HEK293 (cell line): ENCODE measurements around the gene PRCC.

Experiments used
- KLF7 ChIP-seq: fragments of 450-650 bp; formaldehyde crosslinking; IDR thresholded peaks from 2 replicates; pipeline ENCODE4 v1.5.1; 2016; ENCODE audit warnings: missing biosample characterization, missing genetic modification characterization, borderline replicate concordance
- KLF8 ChIP-seq: fragments of 450-650 bp; formaldehyde crosslinking; IDR thresholded peaks from 2 replicates; pipeline ENCODE4 v1.5.1; 2016; ENCODE audit warnings: missing biosample characterization, missing genetic modification characterization
- KLF9 ChIP-seq: fragments of 450-650 bp; formaldehyde crosslinking; IDR thresholded peaks from 2 replicates; pipeline ENCODE4 v1.5.1; 2016; ENCODE audit warnings: missing biosample characterization, missing genetic modification characterization, low read depth
- OVOL3 ChIP-seq: fragments of 450-650 bp; formaldehyde crosslinking; IDR thresholded peaks from 2 replicates; pipeline ENCODE4 v1.5.1; 2016; ENCODE audit warnings: missing biosample characterization, missing genetic modification characterization
- PRDM4 ChIP-seq: fragments of 450-650 bp; formaldehyde crosslinking; IDR thresholded peaks from 2 replicates; pipeline ENCODE4 v1.5.1; 2017; ENCODE audit warnings: missing biosample characterization, missing genetic modification characterization
- PRDM6 ChIP-seq: fragments of 450-650 bp; formaldehyde crosslinking; IDR thresholded peaks from 2 replicates; pipeline ENCODE4 v1.5.1; 2017; ENCODE audit warnings: missing biosample characterization, missing genetic modification characterization
- REST ChIP-seq: fragments of 450-650 bp; formaldehyde crosslinking; IDR thresholded peaks from 2 replicates; pipeline ENCODE4 v1.5.1; 2016; ENCODE audit warnings: missing biosample characterization, missing genetic modification characterization
- YY1 ChIP-seq: fragments of 450-650 bp; formaldehyde crosslinking; IDR thresholded peaks from 2 replicates; pipeline ENCODE4 v1.5.1; 2018; ENCODE audit warnings: missing biosample characterization, missing genetic modification characterization
- ZFHX2 ChIP-seq: fragments of 450-650 bp; formaldehyde crosslinking; conservative IDR thresholded peaks from 2 replicates; pipeline ENCODE4 v1.5.1; 2016; ENCODE audit warnings: missing biosample characterization, missing genetic modification characterization
- ZNF112 ChIP-seq: fragments of 450-650 bp; formaldehyde crosslinking; IDR thresholded peaks from 2 replicates; pipeline ENCODE4 v1.5.0; 2017; ENCODE audit warnings: missing biosample characterization, missing genetic modification characterization
- ZNF24 ChIP-seq: fragments of 450-650 bp; formaldehyde crosslinking; IDR thresholded peaks from 2 replicates; pipeline ENCODE4 v1.5.1; 2016; ENCODE audit warnings: missing biosample characterization, missing genetic modification characterization
- ZNF292 ChIP-seq: fragments of 450-650 bp; formaldehyde crosslinking; IDR thresholded peaks from 2 replicates; pipeline ENCODE4 v1.5.1; 2016; ENCODE audit warnings: low read depth, missing biosample characterization, missing genetic modification characterization, borderline replicate concordance
- ZNF302 ChIP-seq: fragments of 450-650 bp; formaldehyde crosslinking; IDR thresholded peaks from 2 replicates; pipeline ENCODE4 v1.5.1; 2016; ENCODE audit warnings: missing biosample characterization, missing genetic modification characterization, low read depth
- ZNF311 ChIP-seq: fragments of 450-650 bp; formaldehyde crosslinking; IDR thresholded peaks from 2 replicates; pipeline ENCODE4 v1.5.1; 2017; ENCODE audit warnings: missing biosample characterization, missing genetic modification characterization, borderline replicate concordance
- ZNF335 ChIP-seq: fragments of 450-650 bp; formaldehyde crosslinking; conservative IDR thresholded peaks from 2 replicates; pipeline ENCODE4 v1.5.1; 2016; ENCODE audit warnings: missing biosample characterization, missing genetic modification characterization
- ZNF398 ChIP-seq: fragments of 450-650 bp; formaldehyde crosslinking; IDR thresholded peaks from 2 replicates; pipeline ENCODE4 v1.5.1; 2017; ENCODE audit warnings: missing biosample characterization, missing genetic modification characterization
- ZNF549 ChIP-seq: fragments of 450-650 bp; IDR thresholded peaks from 2 replicates; pipeline ENCODE4 v1.5.1; 2018; ENCODE audit warnings: missing biosample characterization, missing genetic modification characterization, mild to moderate bottlenecking, inconsistent platforms, moderate library complexity
- ZNF629 ChIP-seq: fragments of 450-650 bp; formaldehyde crosslinking; IDR thresholded peaks from 2 replicates; pipeline ENCODE4 v1.5.1; 2017; ENCODE audit warnings: missing biosample characterization, missing genetic modification characterization
- ZNF707 ChIP-seq: fragments of 450-650 bp; formaldehyde crosslinking; IDR thresholded peaks from 2 replicates; pipeline ENCODE4 v1.5.1; 2016; ENCODE audit warnings: missing biosample characterization, missing genetic modification characterization
- ZNF747 ChIP-seq: fragments of 450-650 bp; formaldehyde crosslinking; IDR thresholded peaks from 2 replicates; pipeline ENCODE4 v1.5.1; 2016; ENCODE audit warnings: missing biosample characterization, missing genetic modification characterization
- ZNF776 ChIP-seq: fragments of 450-650 bp; formaldehyde crosslinking; IDR thresholded peaks from 2 replicates; pipeline ENCODE4 v1.5.0; 2017; ENCODE audit warnings: missing biosample characterization, missing genetic modification characterization, borderline replicate concordance
- ZSCAN16 ChIP-seq: fragments of 450-650 bp; formaldehyde crosslinking; IDR thresholded peaks from 2 replicates; pipeline ENCODE4 v1.5.1; 2016; ENCODE audit warnings: missing biosample characterization, missing genetic modification characterization
- ZSCAN4 ChIP-seq: fragments of 450-650 bp; formaldehyde crosslinking; IDR thresholded peaks from 2 replicates; pipeline ENCODE4 v1.5.1; 2017; ENCODE audit warnings: missing biosample characterization, missing genetic modification characterization
- ZXDB ChIP-seq: fragments of 450-650 bp; formaldehyde crosslinking; IDR thresholded peaks from 2 replicates; pipeline ENCODE4 v1.5.1; 2016; ENCODE audit warnings: missing biosample characterization, missing genetic modification characterization
- TF ChIP-seq, protein P1 (sequence below): fragments of 450-650 bp; formaldehyde crosslinking; IDR thresholded peaks from 2 replicates; pipeline ENCODE4 v1.5.1; 2016; ENCODE audit warnings: missing biosample characterization, missing genetic modification characterization

The PRCC gene

DNA sequence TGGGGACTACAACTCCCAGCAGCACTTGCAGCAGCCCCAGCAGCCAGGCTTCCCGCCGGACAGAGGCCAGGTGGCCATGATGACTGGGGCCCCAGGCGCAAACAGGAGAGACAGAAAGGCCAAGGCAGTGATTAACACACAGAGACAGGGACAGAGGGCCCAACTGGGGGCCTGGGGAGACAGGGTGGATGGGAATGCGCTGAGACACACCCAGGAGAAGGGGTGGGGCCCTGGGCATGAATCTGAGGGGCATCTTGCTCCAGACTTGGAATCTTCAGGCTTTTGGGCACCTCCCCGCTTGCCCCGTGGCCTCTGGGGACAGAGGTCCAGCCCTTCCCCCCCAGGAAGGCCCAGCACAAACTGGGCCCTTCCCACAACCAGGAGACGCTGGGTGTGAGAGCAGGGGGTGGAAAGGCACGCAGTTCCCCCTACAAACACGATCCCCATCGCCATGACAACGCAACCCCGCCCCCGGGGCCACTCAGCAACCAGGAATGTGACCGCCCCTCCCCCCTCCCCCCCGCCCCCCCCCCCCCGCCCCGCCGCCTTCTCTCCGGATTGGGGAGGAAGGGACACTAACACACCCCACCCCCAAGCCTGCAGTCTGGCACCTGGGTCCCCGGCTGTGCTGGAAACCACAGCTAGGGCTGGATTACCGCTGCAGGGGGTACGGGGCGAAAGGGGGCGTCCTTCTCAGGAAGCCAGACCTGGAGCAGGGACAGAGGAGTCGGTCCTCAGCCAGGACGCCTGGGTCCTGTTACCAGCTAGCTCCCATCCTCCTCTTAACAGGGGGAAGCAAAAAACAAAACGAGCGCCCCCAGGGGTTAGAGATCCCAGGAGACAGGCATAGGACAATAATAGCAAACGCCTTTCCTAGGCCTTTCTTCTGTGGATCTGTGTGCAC is 20.4 kb upstream of the PRCC start (continued):
- peak; percentile 39 for TF ChIP-seq ZXDB (tag by site-specific recombination)
- TF ChIP-seq ZNF292 (tag by site-specific recombination), result no peak
- no peak for TF ChIP-seq ZNF302 (tag by site-specific recombination)
- TF ChIP-seq OVOL3 (tag by site-specific recombination), result no peak
- TF ChIP-seq PRDM6 (tag by site-specific recombination), result no peak
- peak; percentile 81 for TF ChIP-seq YY1
- TF ChIP-seq ZFHX2 (tag by site-specific recombination), result peak; percentile 61
- TF ChIP-seq KLF8, result peak; percentile 46; the same call in 1 of the 2 replicates
- no peak for TF ChIP-seq ZNF549
- no peak for TF ChIP-seq ZNF707 (tag by site-specific recombination)
- TF ChIP-seq ZNF398 (tag by site-specific recombination), result peak; percentile 95
- no peak for TF ChIP-seq PRDM4 (tag by site-specific recombination)
- no peak for TF ChIP-seq ZNF112 (tag by site-specific recombination)
- no peak for TF ChIP-seq ZNF629 (tag by site-specific recombination)
- 0 out of 2 replicates have a peak, but pooled peaks have one; percentile 9 for TF ChIP-seq ZSCAN4 (tag by site-specific recombination)
- no peak for TF ChIP-seq ZNF747 (tag by site-specific recombination)
- peak; percentile 86 for TF ChIP-seq KLF9 (tag by site-specific recombination)
- TF ChIP-seq ZNF24, result peak; percentile 22; the same call in 1 of the 2 replicates
- TF ChIP-seq ZNF335 (tag by site-specific recombination), result peak; percentile 92
- no peak for TF ChIP-seq ZSCAN16 (tag by site-specific recombination)
- TF ChIP-seq, protein P1, sequence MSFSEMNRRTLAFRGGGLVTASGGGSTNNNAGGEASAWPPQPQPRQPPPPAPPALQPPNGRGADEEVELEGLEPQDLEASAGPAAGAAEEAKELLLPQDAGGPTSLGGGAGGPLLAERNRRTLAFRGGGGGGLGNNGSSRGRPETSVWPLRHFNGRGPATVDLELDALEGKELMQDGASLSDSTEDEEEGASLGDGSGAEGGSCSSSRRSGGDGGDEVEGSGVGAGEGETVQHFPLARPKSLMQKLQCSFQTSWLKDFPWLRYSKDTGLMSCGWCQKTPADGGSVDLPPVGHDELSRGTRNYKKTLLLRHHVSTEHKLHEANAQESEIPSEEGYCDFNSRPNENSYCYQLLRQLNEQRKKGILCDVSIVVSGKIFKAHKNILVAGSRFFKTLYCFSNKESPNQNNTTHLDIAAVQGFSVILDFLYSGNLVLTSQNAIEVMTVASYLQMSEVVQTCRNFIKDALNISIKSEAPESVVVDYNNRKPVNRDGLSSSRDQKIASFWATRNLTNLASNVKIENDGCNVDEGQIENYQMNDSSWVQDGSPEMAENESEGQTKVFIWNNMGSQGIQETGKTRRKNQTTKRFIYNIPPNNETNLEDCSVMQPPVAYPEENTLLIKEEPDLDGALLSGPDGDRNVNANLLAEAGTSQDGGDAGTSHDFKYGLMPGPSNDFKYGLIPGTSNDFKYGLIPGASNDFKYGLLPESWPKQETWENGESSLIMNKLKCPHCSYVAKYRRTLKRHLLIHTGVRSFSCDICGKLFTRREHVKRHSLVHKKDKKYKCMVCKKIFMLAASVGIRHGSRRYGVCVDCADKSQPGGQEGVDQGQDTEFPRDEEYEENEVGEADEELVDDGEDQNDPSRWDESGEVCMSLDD (tag by site-specific recombination), result peak; percentile 74; the same call in 1 of the 2 replicates
- no peak for TF ChIP-seq ZNF311
- TF ChIP-seq KLF7 (tag by site-specific recombination), result no peak
- no peak; the same call in 1 of the 2 replicates for TF ChIP-seq REST
- TF ChIP-seq ZNF776 (tag by site-specific recombination), result no peak
